Omental fat pad (tissue), 4 donors: ENCODE results near the gene KSR2. TPM values are rescaled to one million over a fixed set of nuclear protein-coding genes. Genes with fewer than 3 reads are reported as not detected.
"Not testable (repeated sequence)": the region's sequence is repeated elsewhere in the genome, so short reads cannot be mapped to it uniquely, and the experiment has no call there.

ENCODE experiments used
- ATAC-seq: fragments of 150-250 bp; one replicate; pipeline ENCODE4 v1.9.1; 2016; ENCODE audit warnings: mild to moderate bottlenecking, moderate library complexity; ENCODE audit not compliant: low FRiP score
- DNase-seq: peaks from one replicate; pipeline ENCODE4 v3.0.0-alpha.2; 2019; ENCODE audit warnings: low spot score
- CTCF ChIP-seq, 3 donors: fragments of 450-650 bp; IDR thresholded peaks; one replicate each; pipeline ENCODE4 v1.5.1; 2016 to 2017; ENCODE audit warnings: antibody characterized with exemption in 3 of 3, mild to moderate bottlenecking in 3 of 3, moderate library complexity in 2 of 3
- total RNA-seq, 4 donors: library from RNA; depleted of rRNA; stranded (reverse); fragments of >200 nt; gene quantifications; one replicate each; pipeline ENCODE4 v1.1.0, GENCODE V29; 2016

The KSR2 gene
- total RNA-seq, 4 donors from 2014 or later, result under 0.01 to 0.16 (median under 0.01) TPM; not detected in 1

- peak; percentile 34 for DNase-seq
- no peak for TF ChIP-seq CTCF (IDR thresholded peaks at IDR 0.05)
- ATAC-seq, result peak; percentile 73
Measured at GRCh38 chr12:117874842-117875434, 93.9 kb downstream of the KSR2 start.

GRCh38 chr12:117874198-117874597, 94.6 kb downstream of the KSR2 start:
- ATAC-seq, DNase-seq: not testable (repeated sequence)

- no peak for ATAC-seq
- no peak for DNase-seq
- no peak for TF ChIP-seq CTCF (IDR thresholded peaks at IDR 0.05)
Measured at GRCh38 chr12:117872546-117873169, 96.1 kb downstream of the KSR2 start.

DNA sequence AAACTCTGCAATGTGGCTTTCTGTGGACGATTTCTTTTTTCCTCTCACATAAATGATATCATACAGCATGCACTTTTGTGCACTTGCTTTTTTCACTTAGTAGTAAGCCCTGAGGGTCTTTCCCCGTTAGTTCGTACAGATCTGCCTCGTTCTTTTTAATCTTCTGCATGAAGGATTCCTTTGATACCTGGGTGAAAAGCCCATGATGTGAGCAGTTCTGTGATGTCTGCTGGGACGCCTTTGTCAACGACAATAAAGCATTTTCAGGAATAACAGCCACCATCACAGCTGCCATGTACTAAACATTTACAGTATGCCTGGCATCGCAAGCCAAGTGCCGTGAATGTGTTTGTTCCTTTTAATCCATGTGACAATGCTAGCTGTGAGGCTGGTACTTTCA, 99.2 kb downstream of the KSR2 start:
- ATAC-seq, result no peak
- TF ChIP-seq CTCF (IDR thresholded peaks at IDR 0.05), result no peak
- DNase-seq, result no peak

- no peak for ATAC-seq
- TF ChIP-seq CTCF (IDR thresholded peaks at IDR 0.05), result no peak
- DNase-seq, result no peak
Measured at GRCh38 chr12:117867348-117867747, 101.4 kb downstream of the KSR2 start.

GRCh38 chr12:117865505-117865904, 103.3 kb downstream of the KSR2 start:
- no peak for DNase-seq
- no peak for TF ChIP-seq CTCF (IDR thresholded peaks at IDR 0.05)
- ATAC-seq, result no peak

DNA sequence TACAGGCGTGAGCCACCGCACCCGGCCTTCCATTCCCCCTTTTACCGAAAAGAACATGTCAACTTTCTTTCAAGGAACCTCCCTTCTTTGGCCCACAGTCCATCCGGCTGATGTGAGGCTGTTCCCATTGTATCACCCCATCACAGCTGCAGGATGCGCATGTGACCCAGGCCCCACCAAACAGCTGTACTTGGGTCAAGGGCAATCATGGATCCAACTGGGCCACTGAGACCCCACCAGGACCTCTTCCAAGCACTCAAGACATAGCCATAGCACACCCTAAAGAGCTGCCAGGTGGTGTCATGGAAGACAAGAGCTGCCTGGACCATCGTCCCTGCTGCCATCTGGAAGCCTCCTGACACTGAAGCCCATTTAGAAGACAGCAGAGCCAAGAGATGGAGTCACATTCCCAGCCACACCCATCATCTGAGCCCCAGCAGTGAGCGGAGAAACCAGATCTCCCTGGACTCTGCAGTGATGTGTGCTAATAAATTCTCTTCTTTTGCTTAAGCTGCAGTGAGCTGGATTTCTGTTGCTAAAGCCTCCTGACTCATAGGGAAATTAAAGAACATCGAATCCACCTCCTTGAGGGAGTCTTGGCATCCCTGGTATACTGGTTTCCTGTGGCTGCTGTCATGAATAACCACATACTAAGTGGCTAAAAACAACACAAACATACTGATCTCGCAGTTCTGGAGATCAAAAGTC, 105.6 kb downstream of the KSR2 start:
- DNase-seq (no peak), ATAC-seq (no peak)
- no peak for TF ChIP-seq CTCF (IDR thresholded peaks at IDR 0.05)
